PC-3 (cell line): ENCODE data around the gene GJA3. TPM values are rescaled to one million over a fixed set of nuclear protein-coding genes. Genes with fewer than 3 reads are reported as not detected.
A peak's percentile ranks its signal among the peaks of the same experiment; 100 is the strongest.

Source experiments
- ATAC-seq: fragments of 200-7000 bp; cut with Tn5 transposase; 2 replicates; pipeline ENCODE4 v1.9.1; 2020; ENCODE audit warnings: mild to moderate bottlenecking, moderate library complexity
- BruUV-seq: library from RNA; stranded (reverse); fragments of 400-500 nt; replicated peaks from 2 replicates; lab custom pipeline; 2021; lab: Mats Ljungman, UMichigan
- CTCF ChIA-PET: fragments of 300-600 bp; sonication (Branson Sonifier 250); formaldehyde crosslinking; loops from one replicate; lab custom pipeline; 2022; ENCODE audit warnings: antibody characterized with exemption; lab: Charles Lee
- POLR2A ChIA-PET: fragments of 300-600 bp; sonication (Branson Sonifier 250); formaldehyde crosslinking; loops from one replicate; lab custom pipeline; 2022; ENCODE audit warnings: antibody characterized with exemption; ENCODE audit not compliant: unreplicated experiment; lab: Charles Lee
- DNase-seq: peaks from one replicate; pipeline ENCODE4 v3.0.0-alpha.2; 2015
- H2AFZ ChIP-seq: fragments of 300-600 bp; sonication (generic); 2 replicates; pipeline ENCODE4 v1.6.0; 2016; ENCODE audit warnings: antibody characterized with exemption, low read length
- H3F3A ChIP-seq: fragments of 300-600 bp; sonication (generic); one replicate; pipeline ENCODE4 v1.6.0; 2017; ENCODE audit warnings: antibody characterized with exemption, low read length, control low read depth, mild to moderate bottlenecking; ENCODE audit not compliant: unreplicated experiment
- H3K27ac ChIP-seq: fragments of 300-600 bp; sonication (generic); 2 replicates; pipeline ENCODE4 v1.5.1; 2016; ENCODE audit warnings: mild to moderate bottlenecking, low read length
- H3K27me3 ChIP-seq: fragments of 300-600 bp; sonication (generic); 2 replicates; pipeline ENCODE4 v1.6.1; 2016; ENCODE audit warnings: low read length, mixed read lengths
- H3K36me3 ChIP-seq: fragments of 300-600 bp; sonication (generic); 2 replicates; pipeline ENCODE4 v1.6.1; 2016; ENCODE audit warnings: low read depth, mixed run types, low read length, mixed read lengths
- H3K4me1 ChIP-seq: fragments of 300-600 bp; sonication (generic); 2 replicates; pipeline ENCODE4 v1.5.1; 2016; ENCODE audit warnings: low read length; ENCODE audit not compliant: insufficient read depth
- H3K4me2 ChIP-seq: fragments of 300-600 bp; sonication (generic); 2 replicates; pipeline ENCODE4 v1.6.0; 2016; ENCODE audit warnings: low read length
- H3K4me3 ChIP-seq: fragments of 300-600 bp; sonication (generic); 2 replicates; pipeline ENCODE4 v1.5.1; 2016; ENCODE audit warnings: mild to moderate bottlenecking, low read length, mixed read lengths
- H3K79me2 ChIP-seq: fragments of 300-600 bp; sonication (generic); 2 replicates; pipeline ENCODE4 v1.6.1; 2017; ENCODE audit warnings: low read length, mixed read lengths
- H3K9ac ChIP-seq: fragments of 300-600 bp; sonication (generic); 2 replicates; pipeline ENCODE4 v1.6.0; 2016; ENCODE audit warnings: mild to moderate bottlenecking, low read length
- H3K9me2 ChIP-seq: fragments of 300-600 bp; sonication (generic); replicated peaks from 2 replicates; pipeline ENCODE4 v1.6.1; 2016; ENCODE audit warnings: mixed run types, low read length, mixed read lengths
- H3K9me3 ChIP-seq: fragments of 300-600 bp; sonication (generic); 2 replicates; pipeline ENCODE4 v1.6.1; 2016; ENCODE audit warnings: low read length, mixed read lengths
- H4K20me1 ChIP-seq: fragments of 300-600 bp; sonication (generic); 2 replicates; pipeline ENCODE4 v1.6.1; 2016; ENCODE audit warnings: low read length, mixed read lengths
- CTCF ChIP-seq: fragments of 300-600 bp; sonication (generic); conservative IDR thresholded peaks from 2 replicates; pipeline ENCODE4 v1.5.1; 2017; ENCODE audit warnings: antibody characterized with exemption, low read depth, mild to moderate bottlenecking, low read length
- EZH2 ChIP-seq: fragments of 300-600 bp; sonication (generic); IDR thresholded peaks from one replicate; pipeline ENCODE4 v1.6.1; 2017; ENCODE audit warnings: antibody characterized with exemption, mild to moderate bottlenecking, low read length; ENCODE audit not compliant: unreplicated experiment
- EZH2phosphoT487 ChIP-seq: fragments of 300-600 bp; sonication (generic); IDR thresholded peaks from 2 replicates; pipeline ENCODE4 v1.6.1; 2018; ENCODE audit warnings: mild to moderate bottlenecking, antibody characterized with exemption, low read length, borderline replicate concordance
- intact Hi-C: fragments of 100-400 bp; cut with micrococcal nuclease; formaldehyde crosslinking; loops from 2 replicates; pipeline ENCODE4 v1.9.0; 2023
- total RNA-seq: library from RNA; depleted of rRNA; stranded (reverse); fragments of >200 nt; gene quantifications from 2 replicates; pipeline ENCODE4 v1.2.3, GENCODE V29; 2014

The GJA3 gene
- total RNA-seq, 1 experiment from 2014 or later: 0.55 TPM

GRCh38 chr13:20190076-20190475 is 29.2 kb upstream of the GJA3 start:
- no peaks in the 10 kb centered on the region for H3K9me3 ChIP-seq
- DNase-seq (no peak), ATAC-seq (no peak)
- H3K4me1 ChIP-seq: peaks cover 27% of the 10 kb centered on the region
- ChIA-PET POLR2A (no interaction called here), CTCF (no interaction called here)
- no peak for TF ChIP-seq CTCF
- no peak for TF ChIP-seq EZH2
- TF ChIP-seq EZH2phosphoT487: no peak
- no peaks in the 10 kb centered on the region for H3K27me3 ChIP-seq
- H4K20me1 ChIP-seq: no peaks in the 10 kb centered on the region
- peak overlapping the region; percentile 19; the same call in 1 of the 2 replicates for H3K4me3 ChIP-seq
- BruUV-seq: no TSS peak
- peaks cover 39% of the 10 kb centered on the region for H3K79me2 ChIP-seq
- peak overlapping the region; percentile 86 for H3K27ac ChIP-seq
- intact Hi-C loops: loop anchor here (1.0 to 5.0 kb wide), 6 partner anchors 15 to 582 kb away; partner anchors contain the start of genes EEF1AKMT1 and IFT88
- no peak overlapping the region for H2AFZ ChIP-seq
- peak overlapping the region; percentile 87 for H3K4me2 ChIP-seq
- no peaks in the 10 kb centered on the region for H3F3A ChIP-seq
- H3K9ac ChIP-seq: peak overlapping the region; percentile 35; the same call in 1 of the 2 replicates
- peaks cover 17% of the 10 kb centered on the region; the same call in 1 of the 2 replicates for H3K36me3 ChIP-seq
- H3K9me2 ChIP-seq: no peaks in the 10 kb centered on the region

- POLR2A ChIA-PET: no interaction called here
- ATAC-seq (no peak), DNase-seq (no peak)
- Histone ChIP-seq H3K4me1 (peaks cover 27% of the 10 kb centered on the region), H3K9me3 (no peaks in the 10 kb centered on the region), H3K9ac (no peak overlapping the region), H3K9me2 (no peaks in the 10 kb centered on the region), H3F3A (no peaks in the 10 kb centered on the region), H4K20me1 (no peaks in the 10 kb centered on the region), H3K27ac (no peak overlapping the region), H2AFZ (no peak overlapping the region), H3K4me3 (no peak overlapping the region), H3K79me2 (peaks cover 39% of the 10 kb centered on the region), H3K4me2 (no peak overlapping the region), H3K36me3 (peaks cover 17% of the 10 kb centered on the region; the same call in 1 of the 2 replicates), H3K27me3 (no peaks in the 10 kb centered on the region)
- intact Hi-C loops: loop anchor here (10.0 kb wide), 1 partner anchor 736 kb away; no protein-coding TSS in a partner anchor
- TF ChIP-seq EZH2 (no peak), CTCF (peak; percentile 31; the same call in 1 of the 2 replicates), EZH2phosphoT487 (no peak)
- CTCF ChIA-PET: no interaction called here
- BruUV-seq: no TSS peak
Observed at GRCh38 chr13:20188667-20189553, 28.1 kb upstream of the GJA3 start.

GRCh38 chr13:20186771-20187170 is 25.9 kb upstream of the GJA3 start:
- Histone ChIP-seq H3K79me2 (peaks cover 32% of the 10 kb centered on the region), H3K9me2 (no peaks in the 10 kb centered on the region), H3K4me3 (no peak overlapping the region), H4K20me1 (no peaks in the 10 kb centered on the region), H3K4me1 (peaks cover 24% of the 10 kb centered on the region), H3K27ac (no peak overlapping the region), H2AFZ (no peak overlapping the region), H3K9ac (no peak overlapping the region), H3F3A (no peaks in the 10 kb centered on the region), H3K9me3 (no peaks in the 10 kb centered on the region), H3K27me3 (no peaks in the 10 kb centered on the region), H3K4me2 (no peak overlapping the region), H3K36me3 (peaks cover 17% of the 10 kb centered on the region; the same call in 1 of the 2 replicates)
- CTCF ChIA-PET: no interaction called here
- ATAC-seq (no peak), DNase-seq (no peak)
- POLR2A ChIA-PET: no interaction called here
- intact Hi-C loops: loop anchor here (10.0 kb wide), 1 partner anchor 738 kb away; no protein-coding TSS in a partner anchor
- no TSS peak for BruUV-seq
- no peak for TF ChIP-seq EZH2phosphoT487
- no peak for TF ChIP-seq CTCF
- TF ChIP-seq EZH2: no peak
